Activated T-cell treated with anti-CD3 and anti-CD28 coated beads, Interleukin-2, amount 50 U/mL, for 24 hours (primary cell): ENCODE data around the gene ZNF10.

Experiments
- DNase-seq: peaks from one replicate; pipeline ENCODE4 v3.0.0-alpha.2; 2020
- H3K27ac Mint-ChIP-seq: 2 replicates; pipeline ENCODE4 v1.8.0; 2020; ENCODE audit warnings: mild to moderate bottlenecking, mixed read lengths
- H3K27me3 Mint-ChIP-seq: 2 replicates; pipeline ENCODE4 v1.8.0; 2020; ENCODE audit warnings: mixed read lengths
- H3K36me3 Mint-ChIP-seq: 2 replicates; pipeline ENCODE4 v1.8.0; 2020; ENCODE audit warnings: low read depth, mixed read lengths
- H3K4me1 Mint-ChIP-seq: 2 replicates; pipeline ENCODE4 v1.8.0; 2020; ENCODE audit warnings: low read depth, mixed read lengths
- H3K4me3 Mint-ChIP-seq: 2 replicates; pipeline ENCODE4 v1.8.0; 2020; ENCODE audit warnings: mild to moderate bottlenecking, moderate library complexity, mixed read lengths
- H3K9me3 Mint-ChIP-seq: 2 replicates; pipeline ENCODE4 v1.8.0; 2020; ENCODE audit warnings: mixed read lengths

ZNF10 gene

DNA sequence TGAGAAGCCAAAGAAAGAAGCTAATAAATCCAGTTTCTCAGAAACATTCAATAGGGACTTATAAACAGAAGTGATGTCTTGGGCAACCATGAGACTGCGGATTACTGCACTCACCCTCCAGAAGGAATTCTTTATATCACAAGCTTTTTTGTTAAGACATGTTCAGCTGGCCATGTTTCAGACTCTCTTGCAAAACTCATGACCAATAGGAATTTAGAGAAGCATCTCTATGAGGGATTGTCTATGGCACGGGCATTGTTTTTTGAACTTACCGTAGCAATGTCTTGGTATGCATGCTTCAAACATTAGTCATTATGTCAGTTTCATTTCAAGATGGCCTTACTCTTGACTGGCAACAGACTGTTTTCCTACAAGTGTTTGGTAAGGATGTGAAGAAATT is 35.3 kb downstream of the ZNF10 start:
- Mint-ChIP-seq H3K4me3 (no peak overlapping the region), H3K36me3 (peaks cover 26% of the 10 kb centered on the region), H3K9me3 (peaks cover 50% of the 10 kb centered on the region), H3K4me1 (no peaks in the 10 kb centered on the region), H3K27ac (no peak overlapping the region), H3K27me3 (no peaks in the 10 kb centered on the region)
- no peak for DNase-seq

DNA sequence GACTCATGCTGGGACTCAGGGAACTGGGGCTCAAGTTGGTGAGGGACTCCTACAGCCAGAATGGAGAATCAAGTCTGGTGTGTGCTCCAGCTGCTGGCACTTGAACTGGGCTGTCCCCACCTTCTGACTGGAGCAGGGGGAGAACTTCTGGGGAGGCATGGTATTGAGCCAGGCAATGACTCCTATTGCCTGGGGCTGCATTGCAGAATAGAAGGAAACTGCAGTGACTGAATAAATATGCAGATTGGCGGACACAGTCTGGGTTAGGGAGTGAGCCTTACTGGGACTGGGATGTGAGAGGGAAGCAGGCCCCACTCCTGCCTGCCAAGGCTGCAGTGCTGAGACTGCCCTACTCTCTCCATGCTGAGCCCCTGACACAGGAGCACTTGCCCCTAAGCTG is 42.1 kb downstream of the ZNF10 start:
- H3K36me3 Mint-ChIP-seq, result peaks cover 39% of the 10 kb centered on the region
- H3K4me3 Mint-ChIP-seq, result no peak overlapping the region
- H3K27me3 Mint-ChIP-seq, result no peaks in the 10 kb centered on the region
- H3K4me1 Mint-ChIP-seq, result no peaks in the 10 kb centered on the region
- peaks cover 58% of the 10 kb centered on the region for H3K9me3 Mint-ChIP-seq
- DNase-seq, result no peak
- no peak overlapping the region for H3K27ac Mint-ChIP-seq

DNA sequence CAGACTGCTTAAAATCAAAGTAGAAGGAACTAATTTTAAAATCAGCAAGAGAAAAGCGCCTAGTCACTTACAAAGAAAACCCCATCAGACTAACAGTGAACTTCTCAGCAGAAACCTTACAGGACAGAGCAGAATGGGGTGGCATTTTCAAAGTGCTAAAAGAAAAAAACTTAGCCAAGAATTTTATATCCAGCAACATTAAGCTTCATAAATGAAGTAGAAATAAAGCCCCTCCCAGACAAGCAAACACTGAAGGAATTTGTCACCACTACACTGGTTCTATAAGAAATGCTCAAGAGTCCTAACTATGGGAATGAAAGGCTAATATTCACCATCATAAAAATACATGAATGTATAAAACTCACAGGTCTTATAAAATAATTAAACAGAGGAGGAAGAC is 44.5 kb downstream of the ZNF10 start:
- Mint-ChIP-seq H3K9me3 (peaks cover 57% of the 10 kb centered on the region), H3K27ac (no peak overlapping the region)

DNA sequence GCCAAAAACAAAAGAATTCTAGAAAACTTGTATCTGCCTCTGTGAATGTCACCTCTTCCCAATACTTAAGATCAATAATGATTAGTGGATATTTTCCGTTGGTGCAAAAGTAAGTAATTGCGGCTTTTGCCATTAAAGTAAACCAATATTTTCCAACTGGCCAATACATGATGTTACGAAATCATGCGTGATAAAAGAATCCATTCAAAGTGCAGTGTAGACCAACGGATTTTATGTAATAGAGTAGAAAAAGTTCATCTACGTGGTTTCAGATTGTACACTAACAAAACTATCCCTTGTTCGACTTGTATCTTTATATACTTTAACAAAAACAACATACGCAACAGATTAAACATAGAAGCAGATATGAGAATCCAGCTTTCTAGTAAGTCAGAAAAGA is 50.2 kb downstream of the ZNF10 start:
- no peak overlapping the region for H3K27ac Mint-ChIP-seq
- no peaks in the 10 kb centered on the region for H3K27me3 Mint-ChIP-seq
- H3K36me3 Mint-ChIP-seq, result peaks cover 71% of the 10 kb centered on the region
- peaks cover 25% of the 10 kb centered on the region for H3K4me1 Mint-ChIP-seq
- no peak for DNase-seq
- peak overlapping the region; percentile 25 for H3K4me3 Mint-ChIP-seq
- H3K9me3 Mint-ChIP-seq, result peaks cover 62% of the 10 kb centered on the region

More for the DNA sequence above, 44.5 kb downstream of the ZNF10 start:
- Mint-ChIP-seq H3K4me3 (no peak overlapping the region), H3K36me3 (peaks cover 34% of the 10 kb centered on the region), H3K27me3 (no peaks in the 10 kb centered on the region), H3K4me1 (no peaks in the 10 kb centered on the region)
- DNase-seq, result no peak

DNA sequence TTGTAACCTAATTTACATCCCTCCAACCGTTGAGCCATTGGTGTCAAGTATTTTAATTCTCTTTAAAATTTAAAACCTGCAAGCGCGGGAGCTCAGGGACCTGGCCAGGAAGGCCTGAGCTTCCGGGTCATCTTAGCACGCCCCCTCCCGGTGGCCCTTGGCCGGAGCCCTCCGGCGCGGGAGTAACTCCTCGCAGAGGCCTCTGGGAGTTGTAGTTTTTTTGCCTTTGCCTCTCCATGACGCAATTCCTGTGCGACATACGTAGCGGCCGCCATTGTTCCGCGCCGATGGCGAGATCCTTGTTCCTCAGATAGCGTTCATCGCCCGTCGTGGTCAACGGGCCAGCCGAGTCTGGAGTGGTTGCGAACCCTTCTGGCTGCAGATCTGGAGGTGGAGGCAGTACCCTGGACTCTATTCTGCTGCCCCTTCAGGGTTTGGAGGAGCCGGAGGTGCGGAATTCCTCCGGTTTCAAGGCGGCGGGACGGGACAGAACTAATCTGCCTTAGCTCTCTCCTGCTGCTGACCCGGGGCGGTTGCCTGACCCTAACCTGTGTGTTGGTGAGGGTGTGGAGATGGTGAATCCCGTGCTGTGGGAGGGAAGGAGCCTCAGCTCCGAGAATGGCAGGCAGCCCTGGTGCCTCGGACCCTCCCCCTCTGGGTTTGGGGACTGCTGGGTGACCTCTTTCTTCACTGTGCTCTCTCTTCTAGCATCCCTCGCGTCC is 51.0 kb downstream of the ZNF10 start, which contains the start of gene ZNF268:
ZNF268 (plus strand) TSS at position 258 of the 722 bp plus-strand sequence. CDS start 503 bp downstream, outside the sequence.
- Mint-ChIP-seq H3K9me3 (peaks cover 60% of the 10 kb centered on the region), H3K27ac (peak within 1 kb of the TSS; percentile 93), H3K36me3 (peaks cover 74% of the 10 kb centered on the region), H3K27me3 (no peaks in the 10 kb centered on the region), H3K4me1 (peaks cover 27% of the 10 kb centered on the region), H3K4me3 (peak within 1 kb of the TSS; percentile 93)
- DNase-seq, result peak; percentile 91

DNA sequence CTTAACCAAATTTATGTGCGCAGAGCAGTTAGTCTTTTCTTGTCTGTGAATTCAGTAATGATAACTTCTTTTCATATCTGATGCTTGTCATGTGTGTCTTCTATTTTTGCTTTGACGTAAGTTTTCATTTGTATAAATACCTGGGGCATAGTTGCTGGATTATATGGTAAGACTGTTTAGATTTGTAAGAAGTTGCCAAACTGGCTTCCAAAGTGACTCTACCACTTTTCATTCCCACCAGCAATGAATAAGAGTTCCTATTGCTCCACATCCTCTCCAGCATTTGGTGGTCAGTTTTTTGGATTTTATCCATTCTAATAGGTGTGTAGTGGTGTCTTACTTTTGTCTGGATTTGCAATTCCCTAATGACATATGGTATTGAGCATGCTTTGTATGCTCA is 59.7 kb downstream of the ZNF10 start:
- DNase-seq, result no peak
- H3K27ac Mint-ChIP-seq, result no peak overlapping the region
- H3K4me1 Mint-ChIP-seq, result peaks cover 7% of the 10 kb centered on the region
- H3K9me3 Mint-ChIP-seq, result peaks cover 76% of the 10 kb centered on the region
- H3K36me3 Mint-ChIP-seq, result peaks cover 100% of the 10 kb centered on the region
- no peaks in the 10 kb centered on the region for H3K27me3 Mint-ChIP-seq
- H3K4me3 Mint-ChIP-seq, result no peak overlapping the region

DNA sequence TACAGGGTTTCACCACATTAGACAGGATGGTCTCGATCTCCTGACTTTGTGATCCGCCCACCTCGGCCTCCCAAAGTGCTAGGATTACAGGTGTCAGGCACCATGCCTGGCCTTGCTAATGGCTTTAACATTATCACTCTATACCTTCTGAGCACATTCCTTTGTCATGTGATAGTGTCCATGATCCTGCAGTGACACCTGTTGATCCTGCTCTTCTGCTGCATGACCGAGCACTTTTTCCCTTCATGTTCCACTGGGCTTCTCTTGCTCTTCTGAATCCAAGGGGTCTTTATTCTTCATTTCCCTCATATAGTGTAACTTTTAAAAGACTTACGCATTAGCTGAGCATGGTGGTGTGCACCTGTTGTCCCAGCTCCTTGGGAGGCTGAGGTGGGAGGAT is 62.4 kb downstream of the ZNF10 start:
- no peaks in the 10 kb centered on the region for H3K4me1 Mint-ChIP-seq
- no peak overlapping the region for H3K27ac Mint-ChIP-seq
- no peak overlapping the region for H3K4me3 Mint-ChIP-seq
- DNase-seq, result no peak
- peaks cover 94% of the 10 kb centered on the region for H3K36me3 Mint-ChIP-seq
- no peaks in the 10 kb centered on the region for H3K27me3 Mint-ChIP-seq
- peaks cover 64% of the 10 kb centered on the region for H3K9me3 Mint-ChIP-seq

DNA sequence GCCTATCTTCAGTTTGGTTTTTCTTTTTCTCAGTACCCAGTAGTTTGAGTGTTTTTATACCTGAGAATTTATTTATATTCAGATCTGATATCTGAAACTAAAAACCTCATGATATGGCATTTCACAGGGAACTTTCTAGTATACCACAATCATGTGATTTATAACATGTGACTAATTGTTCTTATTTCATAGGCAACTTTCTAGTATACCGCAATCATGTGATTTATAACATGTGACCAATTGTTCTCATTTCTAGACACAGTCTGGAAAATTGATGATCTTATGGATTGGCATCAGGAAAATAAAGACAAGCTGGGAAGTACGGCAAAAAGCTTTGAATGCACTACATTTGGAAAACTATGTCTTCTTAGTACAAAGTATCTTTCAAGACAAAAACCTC is 71.5 kb downstream of the ZNF10 start:
- Mint-ChIP-seq H3K27ac (no peak overlapping the region), H3K4me1 (no peaks in the 10 kb centered on the region), H3K4me3 (no peak overlapping the region), H3K36me3 (peaks cover 85% of the 10 kb centered on the region), H3K27me3 (no peaks in the 10 kb centered on the region), H3K9me3 (peaks cover 53% of the 10 kb centered on the region)
- DNase-seq, result no peak

DNA sequence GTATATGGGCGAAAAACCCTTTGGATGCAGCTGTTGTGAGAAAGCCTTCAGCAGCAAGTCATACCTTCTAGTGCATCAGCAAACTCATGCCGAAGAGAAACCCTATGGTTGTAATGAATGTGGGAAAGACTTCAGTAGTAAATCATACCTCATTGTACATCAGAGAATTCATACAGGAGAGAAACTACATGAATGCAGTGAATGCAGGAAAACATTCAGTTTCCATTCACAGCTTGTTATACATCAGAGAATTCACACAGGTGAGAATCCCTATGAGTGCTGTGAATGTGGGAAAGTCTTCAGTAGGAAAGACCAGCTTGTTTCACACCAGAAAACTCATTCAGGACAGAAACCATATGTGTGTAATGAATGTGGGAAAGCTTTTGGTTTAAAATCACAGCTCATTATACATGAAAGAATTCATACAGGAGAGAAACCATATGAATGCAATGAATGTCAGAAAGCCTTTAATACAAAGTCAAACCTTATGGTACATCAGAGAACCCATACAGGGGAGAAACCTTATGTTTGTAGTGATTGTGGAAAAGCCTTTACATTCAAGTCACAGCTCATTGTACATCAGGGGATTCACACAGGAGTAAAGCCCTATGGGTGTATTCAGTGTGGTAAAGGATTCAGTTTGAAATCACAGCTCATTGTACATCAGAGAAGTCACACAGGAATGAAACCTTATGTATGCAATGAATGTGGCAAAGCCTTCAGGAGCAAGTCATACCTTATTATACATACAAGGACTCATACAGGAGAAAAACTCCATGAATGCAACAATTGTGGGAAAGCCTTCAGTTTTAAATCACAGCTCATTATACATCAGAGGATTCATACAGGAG is 72.3 kb downstream of the ZNF10 start:
- Mint-ChIP-seq H3K4me3 (no peak overlapping the region), H3K4me1 (no peaks in the 10 kb centered on the region), H3K9me3 (peaks cover 56% of the 10 kb centered on the region), H3K27ac (no peak overlapping the region), H3K27me3 (no peaks in the 10 kb centered on the region), H3K36me3 (peaks cover 84% of the 10 kb centered on the region)
- DNase-seq, result no peak

DNA sequence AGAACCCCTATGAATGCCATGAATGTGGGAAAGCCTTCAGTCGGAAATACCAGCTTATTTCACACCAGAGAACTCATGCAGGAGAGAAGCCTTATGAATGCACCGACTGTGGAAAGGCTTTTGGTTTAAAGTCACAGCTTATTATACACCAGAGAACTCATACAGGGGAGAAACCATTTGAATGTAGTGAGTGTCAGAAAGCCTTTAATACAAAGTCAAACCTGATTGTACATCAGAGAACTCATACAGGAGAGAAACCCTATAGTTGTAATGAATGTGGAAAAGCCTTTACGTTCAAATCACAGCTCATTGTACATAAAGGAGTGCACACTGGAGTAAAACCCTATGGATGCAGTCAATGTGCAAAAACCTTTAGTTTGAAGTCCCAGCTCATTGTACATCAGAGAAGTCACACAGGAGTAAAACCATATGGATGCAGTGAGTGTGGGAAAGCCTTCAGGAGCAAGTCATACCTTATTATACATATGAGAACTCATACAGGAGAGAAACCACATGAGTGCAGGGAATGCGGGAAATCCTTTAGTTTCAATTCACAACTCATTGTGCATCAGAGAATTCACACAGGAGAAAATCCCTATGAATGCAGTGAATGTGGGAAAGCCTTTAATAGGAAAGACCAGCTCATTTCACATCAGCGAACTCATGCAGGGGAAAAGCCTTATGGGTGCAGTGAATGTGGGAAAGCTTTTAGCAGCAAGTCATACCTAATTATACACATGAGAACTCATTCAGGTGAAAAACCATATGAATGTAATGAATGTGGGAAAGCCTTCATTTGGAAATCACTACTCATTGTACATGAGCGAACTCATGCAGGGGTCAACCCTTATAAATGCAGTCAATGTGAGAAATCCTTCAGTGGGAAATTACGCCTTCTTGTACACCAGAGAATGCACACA is 73.2 kb downstream of the ZNF10 start:
- H3K27ac Mint-ChIP-seq, result no peak overlapping the region
- H3K4me1 Mint-ChIP-seq, result no peaks in the 10 kb centered on the region
- no peak for DNase-seq
- peaks cover 82% of the 10 kb centered on the region for H3K36me3 Mint-ChIP-seq
- H3K4me3 Mint-ChIP-seq, result no peak overlapping the region
- peaks cover 58% of the 10 kb centered on the region for H3K9me3 Mint-ChIP-seq
- no peaks in the 10 kb centered on the region for H3K27me3 Mint-ChIP-seq

DNA sequence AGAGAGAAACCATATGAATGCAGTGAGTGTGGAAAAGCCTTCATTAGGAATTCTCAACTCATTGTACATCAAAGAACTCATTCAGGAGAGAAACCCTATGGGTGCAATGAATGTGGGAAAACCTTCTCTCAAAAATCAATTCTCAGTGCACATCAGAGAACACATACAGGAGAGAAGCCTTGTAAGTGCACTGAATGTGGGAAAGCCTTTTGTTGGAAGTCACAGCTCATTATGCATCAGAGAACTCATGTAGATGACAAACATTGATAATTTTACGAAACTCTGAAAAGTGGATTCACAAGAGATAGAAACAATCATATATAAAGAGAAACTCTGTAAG is 73.8 kb downstream of the ZNF10 start:
- H3K36me3 Mint-ChIP-seq, result peaks cover 80% of the 10 kb centered on the region
- no peak overlapping the region for H3K4me3 Mint-ChIP-seq
- H3K9me3 Mint-ChIP-seq, result peaks cover 59% of the 10 kb centered on the region
- H3K4me1 Mint-ChIP-seq, result no peaks in the 10 kb centered on the region
- no peak for DNase-seq
- no peaks in the 10 kb centered on the region for H3K27me3 Mint-ChIP-seq
- H3K27ac Mint-ChIP-seq, result no peak overlapping the region

DNA sequence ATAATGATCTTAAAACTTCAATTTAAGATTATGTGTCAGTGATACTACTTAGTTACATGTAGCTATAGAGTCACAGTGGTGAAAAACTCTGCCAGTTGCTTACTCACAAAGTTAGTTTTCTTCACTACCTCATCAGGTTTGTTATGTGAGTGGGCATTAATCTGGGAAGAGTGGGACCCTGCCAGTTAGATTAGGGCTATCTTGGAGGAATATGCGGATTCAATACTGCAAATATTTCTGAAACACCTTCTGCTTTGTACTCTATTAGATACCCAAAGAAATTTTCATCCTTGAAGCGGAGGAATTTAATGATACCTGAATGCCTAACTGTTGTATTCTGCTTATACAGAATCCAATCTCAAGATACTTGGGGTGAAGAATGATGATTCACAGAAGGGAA is 76.0 kb downstream of the ZNF10 start:
- no peak overlapping the region for H3K4me3 Mint-ChIP-seq
- no peak overlapping the region for H3K27ac Mint-ChIP-seq
- no peaks in the 10 kb centered on the region for H3K4me1 Mint-ChIP-seq
- peaks cover 64% of the 10 kb centered on the region for H3K36me3 Mint-ChIP-seq
- H3K9me3 Mint-ChIP-seq, result peaks cover 51% of the 10 kb centered on the region
- no peak for DNase-seq
- H3K27me3 Mint-ChIP-seq, result no peaks in the 10 kb centered on the region
